Measurements from ENCODE around the gene ARL14EPL. TPM values are rescaled to one million over a fixed set of nuclear protein-coding genes. Genes with fewer than 3 reads are reported as not detected.

The ARL14EPL gene
- total RNA-seq, 1 experiment from 2014 or later, result not detected

DNA sequence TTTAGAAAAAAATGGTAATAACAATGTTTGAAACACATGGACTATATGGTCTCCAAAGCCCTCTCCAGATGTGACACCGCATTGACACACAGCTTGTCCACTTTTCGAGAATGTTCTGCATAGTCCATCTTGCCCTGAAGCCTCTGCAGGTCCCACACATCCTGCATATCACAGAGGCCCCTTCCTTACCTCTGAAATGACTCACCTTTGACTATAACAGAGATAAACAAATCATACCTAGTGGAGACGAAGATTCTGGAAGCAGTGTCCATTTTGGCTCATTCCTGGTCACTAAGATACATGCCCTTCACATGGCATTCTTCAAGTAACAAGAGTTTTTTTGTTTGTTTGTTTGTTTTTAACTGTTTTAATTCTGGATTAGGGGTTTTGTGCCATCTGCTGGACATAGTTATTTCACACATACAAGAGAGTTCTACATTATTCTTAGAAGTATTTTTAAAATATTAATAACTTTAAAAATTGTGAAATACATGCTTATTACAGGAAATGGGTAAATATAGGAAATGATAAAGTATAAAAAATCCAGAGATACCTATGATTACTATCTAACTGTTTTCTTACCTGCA lies 5.1 kb downstream of the ARL14EPL start:
- Histone ChIP-seq H3K27me3 (0 out of 2 replicates have a peak, but pooled peaks cover 7% of the 10 kb centered on the region), H3K9me3 (no peaks in the 10 kb centered on the region), H3K36me3 (no peaks in the 10 kb centered on the region), H3K4me3 (no peak overlapping the region)
- no peak for DNase-seq

DNA sequence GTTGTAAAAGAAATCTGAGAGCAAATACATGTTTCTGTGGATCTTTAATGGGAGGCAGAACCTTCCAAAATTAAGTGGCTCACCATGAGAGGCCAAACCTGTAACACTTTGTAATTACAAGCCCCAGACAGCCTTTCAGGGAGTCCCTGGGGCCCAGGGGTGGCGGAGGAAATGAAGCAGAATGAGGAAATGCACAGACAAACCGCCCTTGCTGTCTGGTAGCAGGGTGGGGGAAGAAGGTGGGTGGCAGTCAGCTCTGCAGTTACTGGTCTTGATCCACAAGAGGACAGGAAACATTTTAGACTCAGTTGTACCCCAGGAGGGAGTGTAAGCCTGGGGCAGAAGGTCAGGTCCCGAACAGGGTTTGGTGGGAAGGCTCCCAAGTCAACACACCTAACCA lies 6.5 kb downstream of the ARL14EPL start:
- H3K27me3 ChIP-seq, result 0 out of 2 replicates have a peak, but pooled peaks cover 7% of the 10 kb centered on the region
- no peak for DNase-seq

DNA sequence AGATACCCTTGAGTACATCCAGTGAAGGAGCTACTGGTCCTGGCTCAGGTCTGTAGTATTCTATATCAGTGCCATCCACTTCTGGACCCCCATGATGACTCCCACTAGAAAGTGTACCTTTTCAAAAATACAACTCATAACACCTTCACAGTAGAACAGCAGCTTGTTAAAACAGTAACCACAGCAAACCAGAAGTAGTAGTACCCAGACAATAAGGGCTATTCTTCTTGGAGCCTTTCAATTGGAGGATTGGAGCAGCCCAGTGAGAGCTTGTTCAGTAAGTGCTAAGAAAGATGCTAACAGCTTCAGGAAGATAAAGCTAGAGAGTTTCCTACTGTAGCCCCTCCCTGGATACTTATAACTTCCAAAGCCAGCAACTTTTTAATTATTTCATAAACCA lies 10.1 kb downstream of the ARL14EPL start:
- Histone ChIP-seq H3K9me3 (no peaks in the 10 kb centered on the region), H3K4me3 (no peak overlapping the region), H3K27me3 (peaks cover 7% of the 10 kb centered on the region; the same call in 1 of the 2 replicates), H3K36me3 (no peaks in the 10 kb centered on the region)
- no peak for DNase-seq

More for the DNA sequence above, 6.5 kb downstream of the ARL14EPL start:
- Histone ChIP-seq H3K4me3 (no peak overlapping the region), H3K36me3 (no peaks in the 10 kb centered on the region), H3K9me3 (no peaks in the 10 kb centered on the region)

DNA sequence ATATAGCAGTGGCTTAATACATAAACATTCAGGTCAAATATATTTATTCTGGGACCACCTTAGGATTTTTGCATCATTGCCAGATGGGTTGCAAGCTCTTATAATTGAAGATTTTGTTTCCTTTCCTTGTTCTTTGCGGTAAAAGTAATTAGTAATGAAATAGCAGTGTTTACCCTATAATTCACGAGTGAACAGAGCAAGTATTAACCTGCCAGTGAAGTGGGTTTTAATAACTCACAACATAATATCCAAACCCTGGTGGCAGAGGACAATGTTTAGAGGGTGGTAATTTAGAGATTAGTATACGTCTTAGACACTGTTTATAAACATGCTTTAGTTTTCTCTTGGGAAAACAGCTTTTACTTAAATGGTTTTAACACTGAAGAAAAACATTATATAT lies 11.8 kb downstream of the ARL14EPL start:
- H3K36me3 ChIP-seq, result no peaks in the 10 kb centered on the region
- DNase-seq, result no peak
- no peak overlapping the region for H3K4me3 ChIP-seq
- H3K9me3 ChIP-seq, result no peaks in the 10 kb centered on the region
- peaks cover 12% of the 10 kb centered on the region for H3K27me3 ChIP-seq

GRCh38 chr5:116045821-116046220 lies 13.5 kb downstream of the ARL14EPL start:
- no peak for DNase-seq

GRCh38 chr5:116046261-116046660 lies 14.0 kb downstream of the ARL14EPL start:
- no peak for DNase-seq
- Histone ChIP-seq H3K4me3 (no peak overlapping the region), H3K9me3 (no peaks in the 10 kb centered on the region), H3K36me3 (no peaks in the 10 kb centered on the region), H3K27me3 (peaks cover 5% of the 10 kb centered on the region)

More at GRCh38 chr5:116045821-116046220, 13.5 kb downstream of the ARL14EPL start:
- H3K4me3 ChIP-seq, result no peak overlapping the region
- no peaks in the 10 kb centered on the region for H3K36me3 ChIP-seq
- H3K27me3 ChIP-seq, result peaks cover 5% of the 10 kb centered on the region
- no peaks in the 10 kb centered on the region for H3K9me3 ChIP-seq

DNA sequence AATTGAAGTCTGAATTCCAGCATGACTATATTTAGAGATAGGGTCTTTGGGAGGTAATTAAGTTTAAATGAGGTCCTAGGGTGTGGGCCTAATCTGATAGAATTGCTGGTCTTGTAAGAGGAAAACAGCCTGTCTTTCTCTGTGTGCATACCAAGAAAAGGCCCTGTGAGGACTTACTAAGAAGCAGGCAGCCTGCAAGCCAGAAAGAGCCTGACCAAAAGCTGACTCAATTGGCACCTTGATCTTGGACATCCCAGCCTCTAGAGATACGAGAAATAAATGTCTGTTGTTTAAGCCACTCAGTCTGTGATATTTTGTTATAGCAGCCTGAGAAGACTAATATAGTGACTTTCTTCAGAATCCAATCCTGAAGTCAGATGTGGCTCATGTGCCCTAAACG lies 14.6 kb downstream of the ARL14EPL start:
- Histone ChIP-seq H3K4me3 (no peak overlapping the region), H3K36me3 (no peaks in the 10 kb centered on the region), H3K9me3 (no peaks in the 10 kb centered on the region), H3K27me3 (peaks cover 5% of the 10 kb centered on the region)
- no peak for DNase-seq

DNA sequence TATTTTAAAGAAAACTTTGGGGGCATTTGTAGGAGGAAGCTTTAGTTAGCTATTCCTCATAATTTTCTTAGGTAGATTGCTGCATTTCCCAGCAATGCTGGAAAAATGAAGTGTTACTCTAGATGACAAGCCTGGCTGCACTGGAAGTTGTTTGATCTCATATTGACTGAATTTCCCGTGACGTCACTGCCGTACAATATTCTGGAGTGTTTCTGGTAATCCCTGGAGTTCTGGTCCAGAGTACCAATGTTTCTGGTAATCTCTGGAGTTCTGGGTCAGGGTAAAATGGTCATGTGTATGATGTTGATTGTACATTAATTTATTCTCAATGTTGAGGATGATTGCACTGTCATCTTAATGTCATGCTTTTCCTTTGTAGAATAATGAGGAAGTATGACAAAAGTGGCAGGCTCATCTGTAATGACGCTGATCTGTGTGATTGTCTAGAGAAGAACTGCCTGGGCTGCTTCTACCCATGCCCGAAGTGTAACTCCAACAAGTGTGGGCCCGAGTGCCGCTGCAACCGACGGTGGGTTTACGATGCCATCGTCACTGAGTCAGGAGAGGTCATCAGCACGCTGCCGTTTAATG lies 26.2 kb downstream of the ARL14EPL start:
- no peak for DNase-seq
- no peaks in the 10 kb centered on the region for H3K9me3 ChIP-seq
- H3K27me3 ChIP-seq, result peaks cover 23% of the 10 kb centered on the region
- H3K36me3 ChIP-seq, result no peaks in the 10 kb centered on the region
- H3K4me3 ChIP-seq, result no peak overlapping the region

DNA sequence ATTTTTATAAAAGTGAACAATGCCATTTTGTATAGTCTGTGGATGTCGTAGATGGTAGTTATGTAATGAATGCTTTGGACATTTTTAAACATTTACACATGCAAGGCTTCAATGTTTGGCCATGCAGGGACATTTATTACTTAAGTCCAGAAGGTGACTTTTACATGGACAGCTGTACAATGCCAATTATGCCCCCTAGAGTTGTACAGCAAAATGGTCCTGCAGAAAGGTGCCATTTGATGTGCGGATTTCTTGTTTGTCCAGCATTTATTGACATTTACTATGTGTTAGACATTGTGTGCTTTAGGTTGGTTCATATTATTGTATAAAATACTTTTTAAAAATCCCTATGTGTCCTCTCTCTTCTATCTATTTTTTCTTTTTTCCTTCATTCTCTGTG lies 30.1 kb downstream of the ARL14EPL start:
- Histone ChIP-seq H3K36me3 (no peaks in the 10 kb centered on the region), H3K9me3 (no peaks in the 10 kb centered on the region), H3K27me3 (peaks cover 23% of the 10 kb centered on the region), H3K4me3 (no peak overlapping the region)
- DNase-seq, result no peak

DNA sequence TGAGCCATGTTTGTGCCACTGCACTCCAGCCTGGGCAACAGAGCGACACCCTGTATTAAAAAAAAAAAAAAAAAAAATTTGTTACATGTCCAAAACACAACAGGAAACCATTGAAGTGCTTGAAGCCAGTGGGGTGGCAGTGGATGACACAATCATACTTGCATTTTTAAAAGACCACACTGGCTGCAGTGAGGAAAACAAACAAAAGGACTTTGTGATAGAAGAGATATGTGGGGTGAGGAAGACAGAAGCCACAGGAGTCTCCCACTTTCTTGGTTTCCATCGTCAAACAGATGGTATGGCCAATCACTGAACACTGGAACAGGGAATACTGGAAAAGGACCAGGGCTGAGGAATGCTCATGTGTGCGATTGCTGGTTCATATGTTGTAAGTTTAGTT lies 31.7 kb downstream of the ARL14EPL start:
- H3K27me3 ChIP-seq, result peaks cover 15% of the 10 kb centered on the region
- no peaks in the 10 kb centered on the region for H3K9me3 ChIP-seq
- no peaks in the 10 kb centered on the region for H3K36me3 ChIP-seq
- no peak overlapping the region for H3K4me3 ChIP-seq
- no peak for DNase-seq

DNA sequence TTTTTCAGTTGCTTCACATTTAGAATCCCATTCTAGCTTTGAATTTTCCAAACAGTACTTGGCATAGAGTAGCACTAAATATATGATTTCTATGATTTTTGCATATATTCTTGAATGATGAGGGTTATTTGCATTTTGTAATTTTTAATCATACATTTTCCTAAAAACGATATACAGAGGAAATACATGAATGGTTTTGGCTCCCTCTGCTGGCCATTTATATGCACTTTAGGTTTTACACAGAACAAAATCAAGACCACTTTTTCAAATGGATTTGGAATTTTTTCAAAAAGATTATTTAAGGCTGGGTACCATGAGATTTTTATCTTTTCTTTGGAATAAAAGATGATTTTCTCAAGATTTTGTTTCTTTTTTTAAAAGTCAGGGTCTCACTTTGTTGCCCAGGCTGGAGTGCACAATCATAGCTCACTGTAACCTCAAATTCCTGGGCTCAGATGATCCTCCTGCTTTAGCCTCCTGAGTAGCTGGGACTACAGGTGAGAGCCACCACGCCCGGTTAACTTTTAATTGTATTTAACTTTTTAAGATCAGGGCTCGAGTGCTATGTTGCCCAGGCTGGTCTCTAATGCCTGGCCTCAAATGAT lies 35.9 kb downstream of the ARL14EPL start:
- Histone ChIP-seq H3K9me3 (no peaks in the 10 kb centered on the region), H3K36me3 (no peaks in the 10 kb centered on the region), H3K27me3 (no peaks in the 10 kb centered on the region; the same call in 1 of the 2 replicates), H3K4me3 (no peak overlapping the region)
- no peak for DNase-seq

GRCh38 chr5:116071211-116071610 lies 38.9 kb downstream of the ARL14EPL start:
- H3K27me3 ChIP-seq, result no peaks in the 10 kb centered on the region; the same call in 1 of the 2 replicates
- no peaks in the 10 kb centered on the region for H3K36me3 ChIP-seq
- DNase-seq, result no peak
- no peak overlapping the region for H3K4me3 ChIP-seq
- no peaks in the 10 kb centered on the region for H3K9me3 ChIP-seq

DNA sequence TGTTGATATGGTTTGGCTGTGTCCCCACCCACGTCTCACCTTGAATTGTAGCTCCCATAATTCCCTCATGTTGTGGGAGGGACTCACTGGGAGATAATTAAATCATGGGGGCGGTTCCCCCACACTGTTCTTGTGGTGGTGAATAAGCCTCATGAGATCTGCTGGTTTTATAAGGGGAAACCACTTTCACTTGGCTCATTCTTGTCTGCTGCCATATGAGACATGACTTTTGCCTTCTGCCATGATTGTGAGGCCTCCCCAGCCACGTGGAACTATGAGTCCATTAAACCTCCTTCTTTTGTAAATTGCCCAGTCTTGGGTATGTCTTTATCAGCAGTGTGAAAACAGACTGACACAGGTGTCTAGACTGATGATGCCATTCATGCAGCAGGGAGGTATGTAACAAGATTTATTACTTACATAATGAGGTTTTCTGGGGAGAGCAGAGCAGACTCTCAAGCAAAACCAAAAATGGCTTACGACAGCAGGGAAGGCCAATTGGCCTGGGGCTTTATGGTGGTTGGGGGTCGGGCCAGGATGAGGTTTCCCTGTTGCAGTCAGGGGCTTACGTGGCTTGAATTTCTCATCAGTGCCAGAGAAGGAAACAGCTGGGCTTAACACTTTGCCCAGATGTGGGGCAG lies 43.0 kb downstream of the ARL14EPL start:
- Histone ChIP-seq H3K27me3 (no peaks in the 10 kb centered on the region), H3K36me3 (no peaks in the 10 kb centered on the region), H3K4me3 (no peak overlapping the region), H3K9me3 (no peaks in the 10 kb centered on the region)
- no peak for DNase-seq

DNA sequence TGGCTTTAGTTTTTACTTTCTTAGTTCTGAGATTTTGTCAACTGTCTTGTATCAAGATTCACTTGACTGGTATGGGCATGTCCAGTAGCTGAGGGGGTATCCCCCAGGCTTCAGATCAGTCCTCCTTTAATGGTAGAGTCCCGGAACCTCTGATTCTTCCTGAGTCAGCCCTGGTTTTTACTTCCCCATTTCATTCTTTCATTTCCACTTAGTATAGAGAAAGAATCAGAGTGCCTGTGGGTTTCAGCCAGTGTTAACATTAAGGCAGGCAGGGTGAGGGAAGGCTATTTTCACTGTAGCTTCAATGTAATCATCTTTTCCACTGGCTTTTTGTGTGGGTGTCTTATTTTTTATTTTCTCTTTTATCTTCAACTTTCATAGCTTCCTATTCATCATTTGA lies 44.2 kb downstream of the ARL14EPL start:
- Histone ChIP-seq H3K36me3 (no peaks in the 10 kb centered on the region), H3K4me3 (no peak overlapping the region), H3K9me3 (no peaks in the 10 kb centered on the region), H3K27me3 (no peaks in the 10 kb centered on the region)
- no peak for DNase-seq

DNA sequence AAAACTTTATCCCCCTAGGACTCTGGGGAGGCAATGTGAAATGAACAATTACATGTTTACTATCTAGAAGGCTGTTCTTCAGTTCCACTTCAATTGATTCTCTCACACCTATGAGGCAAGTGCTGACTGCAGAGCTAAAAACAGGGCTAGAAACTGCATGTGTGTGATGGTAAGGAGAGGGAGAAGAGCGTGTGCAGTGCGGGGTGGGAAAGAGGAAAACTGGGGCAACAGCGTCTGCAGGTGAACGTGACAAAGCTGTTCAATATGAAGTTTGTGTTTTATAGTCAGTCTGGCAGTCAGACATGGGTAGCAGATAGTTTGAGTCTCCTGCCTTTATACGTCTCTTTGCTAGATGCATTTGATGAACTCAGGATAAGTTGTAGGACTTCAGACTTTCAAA lies 45.9 kb downstream of the ARL14EPL start:
- no peaks in the 10 kb centered on the region for H3K27me3 ChIP-seq
- no peak for DNase-seq
- no peaks in the 10 kb centered on the region for H3K9me3 ChIP-seq
- H3K4me3 ChIP-seq, result no peak overlapping the region
- 0 out of 2 replicates have a peak, but pooled peaks cover 2% of the 10 kb centered on the region for H3K36me3 ChIP-seq

DNA sequence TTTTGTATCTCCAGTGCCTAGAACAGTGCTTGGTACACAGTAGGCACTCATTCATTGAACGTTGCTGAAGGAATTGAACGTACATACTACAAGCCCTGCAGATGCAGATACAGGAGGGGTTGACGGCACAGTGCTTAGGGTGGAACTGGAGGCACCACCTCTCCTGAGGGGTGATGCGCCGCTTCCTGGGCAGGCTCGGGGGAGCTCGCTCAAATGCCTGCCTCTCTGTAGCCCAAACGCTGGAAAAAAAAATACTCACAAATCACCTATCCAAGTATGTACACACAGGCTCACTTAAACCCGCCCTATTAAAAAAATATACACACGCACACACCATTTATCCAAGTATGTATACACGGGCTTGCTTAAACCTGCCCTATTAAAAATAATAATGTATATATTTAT lies 52.0 kb downstream of the ARL14EPL start:
- DNase-seq, result peak; percentile 23

GRCh38 chr5:116084871-116085715 lies 52.8 kb downstream of the ARL14EPL start, which contains the start of gene COMMD10:
Gene COMMD10, plus strand, starts transcription at chr5:116085025.
- Histone ChIP-seq H3K36me3 (peaks cover 15% of the 10 kb centered on the region), H3K9me3 (no peaks in the 10 kb centered on the region), H3K27me3 (no peaks in the 10 kb centered on the region), H3K4me3 (peak within 1 kb of the TSS; percentile 92)
- peak; percentile 88 for DNase-seq

More for the DNA sequence above, 52.0 kb downstream of the ARL14EPL start:
- Histone ChIP-seq H3K4me3 (peak overlapping the region; percentile 92), H3K9me3 (no peaks in the 10 kb centered on the region), H3K27me3 (no peaks in the 10 kb centered on the region), H3K36me3 (peaks cover 15% of the 10 kb centered on the region)

Measured in MG63 (cell line).